ACC112 (cell line): Measurements from ENCODE around the gene WDR90.

Source experiments
- H2AFZ ChIP-seq: fragments of 200-600 bp; sonication (generic); one replicate; pipeline ENCODE4 v1.6.0; 2017; ENCODE audit warnings: antibody characterized with exemption, low read length; ENCODE audit not compliant: unreplicated experiment
- H3K27ac ChIP-seq: fragments of 200-600 bp; sonication (generic); 2 replicates; pipeline ENCODE4 v1.5.1; 2014; ENCODE audit warnings: low read depth, mild to moderate bottlenecking, antibody characterized with exemption, low read length, moderate library complexity
- H3K27me3 ChIP-seq: fragments of 200-600 bp; sonication (generic); 2 replicates; pipeline ENCODE4 v1.6.1; 2014; ENCODE audit warnings: mild to moderate bottlenecking, antibody characterized with exemption, low read length, moderate library complexity, mixed read lengths; ENCODE audit not compliant: insufficient read depth
- H3K36me3 ChIP-seq: fragments of 200-600 bp; sonication (generic); 2 replicates; pipeline ENCODE4 v1.6.1; 2016; ENCODE audit warnings: mild to moderate bottlenecking, antibody characterized with exemption, low read length, moderate library complexity, mixed read lengths; ENCODE audit not compliant: insufficient read depth
- H3K4me1 ChIP-seq: fragments of 200-600 bp; sonication (generic); one replicate; pipeline ENCODE4 v1.6.1; 2016; ENCODE audit warnings: low read length, mixed read lengths; ENCODE audit not compliant: insufficient read depth, unreplicated experiment, control insufficient read depth
- H3K4me3 ChIP-seq: fragments of 200-600 bp; sonication (generic); 2 replicates; pipeline ENCODE4 v1.5.1; 2014; ENCODE audit warnings: mild to moderate bottlenecking, low read depth, low read length
- H3K79me2 ChIP-seq: fragments of 200-600 bp; sonication (generic); one replicate; pipeline ENCODE4 v1.6.0; 2016; ENCODE audit warnings: low read length; ENCODE audit not compliant: control insufficient read depth, unreplicated experiment, insufficient read depth

WDR90 gene

DNA sequence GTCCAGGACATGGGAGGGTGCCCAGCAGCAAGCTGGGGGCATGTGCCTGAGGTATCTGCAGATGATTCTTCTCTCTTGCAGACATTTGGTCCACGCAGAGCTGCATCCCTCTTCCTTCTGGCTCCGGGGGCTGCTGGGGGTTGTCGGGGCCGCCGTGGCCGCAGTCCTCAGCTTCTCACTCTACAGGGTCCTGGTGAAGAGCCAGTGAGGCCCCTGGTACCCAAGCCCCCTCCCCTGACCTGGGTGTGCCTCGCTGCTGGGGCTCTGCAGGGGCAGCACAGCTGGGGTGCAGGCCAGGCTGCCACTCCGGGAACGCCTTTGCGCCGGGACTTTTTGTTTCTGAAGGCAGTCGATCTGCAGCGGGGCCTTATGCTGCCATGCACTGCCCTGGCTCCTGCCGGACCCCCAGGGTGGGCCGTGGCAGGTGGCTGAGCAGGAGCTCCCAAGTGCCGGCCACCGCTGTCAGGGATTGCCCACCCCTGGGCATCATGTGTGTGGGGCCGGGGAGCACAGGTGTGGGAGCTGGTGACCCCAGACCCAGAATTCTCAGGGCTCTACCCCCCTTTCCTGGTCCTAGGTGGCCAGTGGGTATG is 24.3 kb downstream of the WDR90 start:
- no peaks in the 10 kb centered on the region for H3K27me3 ChIP-seq
- no peak overlapping the region for H2AFZ ChIP-seq
- no peaks in the 10 kb centered on the region for H3K4me1 ChIP-seq
- H3K79me2 ChIP-seq = peaks cover 10% of the 10 kb centered on the region
- H3K36me3 ChIP-seq = peaks cover 17% of the 10 kb centered on the region; the same call in 1 of the 2 replicates
- H3K27ac ChIP-seq = no peak overlapping the region
- no peak overlapping the region for H3K4me3 ChIP-seq

DNA sequence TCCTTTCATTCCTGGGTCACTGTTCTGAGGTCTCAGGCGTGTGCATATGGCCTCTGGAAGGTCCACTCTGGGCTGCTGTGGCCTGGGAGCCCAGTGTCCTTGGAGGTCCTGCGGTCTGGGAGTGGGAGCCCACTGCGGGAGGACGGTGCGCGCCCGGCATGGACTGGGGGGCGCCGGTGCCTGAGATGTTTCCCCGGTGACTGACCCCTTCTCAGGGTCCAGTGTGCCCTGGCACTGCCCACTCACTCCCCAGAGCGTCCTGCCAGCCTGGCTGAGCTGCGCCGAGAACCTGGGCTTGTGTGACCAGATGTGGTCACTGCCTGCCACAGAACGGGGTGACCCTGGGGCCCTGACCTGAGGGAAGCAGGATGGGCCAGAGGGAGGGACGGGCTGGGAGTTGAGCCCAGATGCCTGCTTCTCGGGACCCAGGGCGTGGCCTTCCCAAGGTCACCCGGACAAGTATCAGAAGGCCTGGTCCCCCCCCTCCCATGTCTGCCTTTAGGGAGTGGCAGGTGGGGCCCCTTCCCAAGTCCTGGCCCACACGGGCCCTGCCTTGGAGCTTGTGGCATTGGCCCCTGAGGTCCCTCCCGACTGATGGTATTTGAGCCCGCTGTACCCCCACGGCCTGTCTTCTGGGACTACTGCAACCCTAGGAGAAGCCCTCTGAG is 25.2 kb downstream of the WDR90 start:
- peaks cover 17% of the 10 kb centered on the region; the same call in 1 of the 2 replicates for H3K36me3 ChIP-seq
- H3K27me3 ChIP-seq = no peaks in the 10 kb centered on the region
- H3K79me2 ChIP-seq = peaks cover 2% of the 10 kb centered on the region
- H3K4me1 ChIP-seq = no peaks in the 10 kb centered on the region
- no peak overlapping the region for H2AFZ ChIP-seq
- H3K27ac ChIP-seq = no peak overlapping the region
- H3K4me3 ChIP-seq = no peak overlapping the region

DNA sequence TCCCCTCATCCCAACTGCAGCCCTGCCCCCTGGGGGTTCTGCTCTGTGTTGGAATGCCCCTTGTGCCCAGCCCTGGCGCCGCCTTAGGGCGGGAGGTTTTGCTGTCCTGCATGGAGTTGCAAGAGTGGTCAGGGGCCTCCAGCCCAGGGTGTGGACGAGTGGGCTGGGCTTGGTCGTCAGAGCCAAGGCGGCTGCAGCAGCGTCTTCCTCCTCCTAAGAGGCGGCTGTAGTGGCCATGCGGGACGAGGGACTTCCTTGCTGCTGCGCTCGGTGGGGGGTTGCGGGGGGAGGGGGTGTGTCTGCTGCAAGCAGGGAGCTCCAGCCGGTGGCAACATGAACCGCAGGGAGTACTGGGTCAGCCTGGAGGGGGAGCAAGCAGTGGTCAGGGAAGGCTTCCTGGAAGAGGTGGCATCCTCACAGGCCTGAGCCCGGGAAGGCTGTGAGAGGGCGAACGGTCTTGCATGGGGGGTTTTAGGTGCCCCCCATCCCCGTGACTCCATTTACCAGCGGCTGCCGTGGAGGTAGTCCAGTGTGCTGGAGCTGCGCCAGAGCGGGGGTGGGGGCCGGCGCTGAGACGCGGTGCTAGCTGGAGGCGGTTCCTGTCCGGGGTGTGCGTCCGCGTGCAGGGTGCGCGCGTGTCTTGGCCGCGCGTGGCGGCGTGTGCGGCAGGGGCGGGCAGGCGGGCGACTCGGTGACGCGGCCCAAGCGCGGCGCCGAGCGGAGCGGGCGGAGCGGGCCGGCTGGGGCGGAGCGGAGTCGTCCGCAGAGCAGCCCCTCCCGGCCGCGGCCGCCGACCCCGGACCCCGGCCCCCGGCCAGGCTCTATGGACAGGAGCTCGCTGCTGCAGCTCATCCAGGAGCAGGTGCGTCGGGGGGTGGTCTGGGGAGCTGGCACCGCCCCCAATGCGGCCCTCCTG is 26.1 kb downstream of the WDR90 start, which contains the start of gene RHBDL1:
Gene RHBDL1, plus strand, starts transcription at position 704 of the 916 bp plus-strand sequence. Its CDS starts 120 bp downstream, at position 824.
- Histone ChIP-seq H3K27ac (no peak within 1 kb of the TSS), H3K4me3 (peak within 1 kb of the TSS; percentile 54; the same call in 1 of the 2 replicates), H3K36me3 (peaks cover 15% of the 10 kb centered on the region; the same call in 1 of the 2 replicates)

DNA sequence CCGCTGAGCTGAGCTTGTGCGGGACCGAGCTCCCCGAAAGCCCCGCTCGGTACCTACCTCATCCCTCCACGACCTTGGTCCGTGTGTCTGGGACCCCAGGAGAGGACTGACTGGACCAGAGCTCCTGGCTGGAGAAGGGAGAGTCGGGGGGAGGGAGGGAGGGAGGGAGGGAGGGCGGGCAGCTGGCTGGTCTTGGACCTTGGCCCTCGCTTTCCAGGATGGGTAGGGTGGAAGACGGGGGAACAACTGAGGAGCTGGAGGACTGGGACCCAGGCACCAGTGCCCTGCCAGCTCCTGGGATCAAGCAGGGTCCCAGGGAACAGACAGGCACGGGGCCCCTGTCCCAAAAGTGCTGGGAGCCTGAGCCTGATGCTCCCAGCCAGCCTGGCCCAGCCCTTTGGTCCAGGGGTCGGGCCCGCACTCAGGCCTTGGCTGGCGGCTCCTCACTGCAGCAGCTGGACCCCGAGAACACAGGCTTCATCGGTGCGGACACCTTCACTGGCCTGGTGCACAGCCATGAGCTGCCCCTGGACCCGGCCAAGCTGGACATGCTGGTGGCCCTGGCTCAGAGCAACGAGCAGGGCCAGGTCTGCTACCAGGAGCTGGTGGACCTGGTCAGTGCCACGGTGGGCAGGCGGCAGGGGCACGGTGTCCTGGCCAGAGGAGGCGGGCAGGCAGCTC is 26.9 kb downstream of the WDR90 start:
- H3K27ac ChIP-seq = no peak overlapping the region
- peaks cover 7% of the 10 kb centered on the region for H3K79me2 ChIP-seq
- no peaks in the 10 kb centered on the region for H3K4me1 ChIP-seq
- H3K36me3 ChIP-seq = peaks cover 11% of the 10 kb centered on the region; the same call in 1 of the 2 replicates
- H3K4me3 ChIP-seq = no peak overlapping the region
- no peaks in the 10 kb centered on the region for H3K27me3 ChIP-seq
- H2AFZ ChIP-seq = no peak overlapping the region

More for the DNA sequence above, 26.1 kb downstream of the WDR90 start, which contains the start of gene RHBDL1:
- no peak within 1 kb of the TSS for H2AFZ ChIP-seq
- H3K27me3 ChIP-seq = no peaks in the 10 kb centered on the region
- H3K4me1 ChIP-seq = no peaks in the 10 kb centered on the region
- no peaks in the 10 kb centered on the region for H3K79me2 ChIP-seq

DNA sequence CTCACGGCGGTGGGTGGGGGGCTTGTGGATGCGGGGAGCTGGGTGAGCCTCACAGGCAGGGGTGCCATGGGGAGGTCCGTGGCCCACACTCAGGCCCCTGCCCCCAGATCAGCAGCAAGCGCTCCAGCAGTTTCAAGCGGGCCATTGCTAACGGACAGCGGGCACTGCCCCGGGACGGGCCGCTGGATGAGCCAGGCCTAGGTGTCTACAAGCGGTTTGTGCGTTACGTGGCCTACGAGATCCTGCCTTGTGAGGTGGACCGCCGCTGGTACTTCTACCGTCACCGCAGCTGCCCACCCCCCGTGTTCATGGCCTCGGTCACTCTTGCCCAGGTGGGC is 27.4 kb downstream of the WDR90 start:
- Histone ChIP-seq H3K27me3 (no peaks in the 10 kb centered on the region), H3K27ac (no peak overlapping the region), H3K79me2 (peaks cover 12% of the 10 kb centered on the region), H2AFZ (no peak overlapping the region), H3K4me1 (peaks cover 5% of the 10 kb centered on the region), H3K4me3 (no peak overlapping the region), H3K36me3 (peaks cover 7% of the 10 kb centered on the region; the same call in 1 of the 2 replicates)

DNA sequence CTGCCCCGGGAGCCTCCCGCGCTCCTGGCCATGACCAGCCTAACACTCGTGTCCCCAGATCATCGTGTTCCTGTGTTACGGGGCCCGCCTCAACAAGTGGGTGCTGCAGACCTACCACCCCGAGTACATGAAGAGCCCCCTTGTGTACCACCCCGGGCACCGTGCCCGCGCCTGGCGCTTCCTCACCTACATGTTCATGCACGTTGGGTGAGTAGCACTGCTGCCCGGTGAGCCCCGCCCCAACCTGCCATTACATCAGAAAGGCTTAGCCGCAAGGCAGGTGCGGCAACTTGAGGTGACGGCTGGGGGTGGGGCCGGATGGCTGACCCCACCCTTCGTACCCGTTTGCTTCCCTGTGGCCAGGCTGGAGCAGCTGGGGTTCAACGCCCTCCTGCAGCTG is 27.7 kb downstream of the WDR90 start:
- peaks cover 8% of the 10 kb centered on the region for H3K4me1 ChIP-seq
- no peak overlapping the region for H3K4me3 ChIP-seq

DNA sequence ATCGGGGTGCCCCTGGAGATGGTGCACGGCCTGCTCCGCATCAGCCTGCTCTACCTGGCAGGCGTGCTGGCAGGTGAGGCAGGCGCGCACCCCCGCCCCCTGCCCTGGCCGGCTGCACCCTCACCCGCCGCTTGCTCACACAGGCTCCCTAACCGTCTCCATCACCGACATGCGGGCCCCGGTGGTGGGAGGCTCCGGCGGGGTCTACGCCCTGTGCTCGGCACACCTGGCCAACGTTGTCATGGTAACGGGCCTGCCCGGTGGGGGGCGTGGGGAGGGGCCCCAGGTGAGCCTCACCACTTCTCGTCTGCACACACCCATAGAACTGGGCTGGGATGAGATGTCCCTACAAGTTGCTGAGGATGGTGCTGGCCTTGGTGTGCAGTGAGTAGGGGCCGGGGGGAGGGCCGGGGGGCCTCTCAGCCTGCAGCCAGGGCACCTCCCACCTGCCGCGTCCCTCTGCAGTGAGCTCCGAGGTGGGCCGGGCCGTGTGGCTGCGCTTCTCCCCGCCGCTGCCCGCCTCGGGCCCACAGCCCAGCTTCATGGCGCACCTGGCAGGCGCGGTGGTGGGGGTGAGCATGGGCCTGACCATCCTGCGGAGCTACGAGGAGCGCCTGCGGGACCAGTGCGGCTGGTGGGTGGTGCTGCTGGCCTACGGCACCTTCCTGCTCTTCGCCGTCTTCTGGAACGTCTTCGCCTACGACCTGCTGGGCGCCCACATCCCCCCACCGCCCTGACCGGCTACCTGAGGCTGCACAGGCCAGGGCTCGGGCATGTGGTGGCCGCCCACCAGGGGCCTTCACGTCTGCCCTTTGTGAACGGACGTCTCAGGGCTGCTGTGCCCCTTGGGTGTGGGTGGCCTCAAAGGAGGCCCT is 28.4 kb downstream of the WDR90 start:
- Histone ChIP-seq H3K79me2 (peaks cover 22% of the 10 kb centered on the region), H3K4me3 (no peak overlapping the region), H2AFZ (no peak overlapping the region), H3K27me3 (no peaks in the 10 kb centered on the region), H3K4me1 (peaks cover 14% of the 10 kb centered on the region), H3K27ac (no peak overlapping the region), H3K36me3 (peaks cover 9% of the 10 kb centered on the region; the same call in 1 of the 2 replicates)

More for the DNA sequence above, 27.7 kb downstream of the WDR90 start:
- no peak overlapping the region for H2AFZ ChIP-seq
- no peak overlapping the region for H3K27ac ChIP-seq
- H3K36me3 ChIP-seq = peaks cover 10% of the 10 kb centered on the region; the same call in 1 of the 2 replicates
- peaks cover 16% of the 10 kb centered on the region for H3K79me2 ChIP-seq
- no peaks in the 10 kb centered on the region for H3K27me3 ChIP-seq

DNA sequence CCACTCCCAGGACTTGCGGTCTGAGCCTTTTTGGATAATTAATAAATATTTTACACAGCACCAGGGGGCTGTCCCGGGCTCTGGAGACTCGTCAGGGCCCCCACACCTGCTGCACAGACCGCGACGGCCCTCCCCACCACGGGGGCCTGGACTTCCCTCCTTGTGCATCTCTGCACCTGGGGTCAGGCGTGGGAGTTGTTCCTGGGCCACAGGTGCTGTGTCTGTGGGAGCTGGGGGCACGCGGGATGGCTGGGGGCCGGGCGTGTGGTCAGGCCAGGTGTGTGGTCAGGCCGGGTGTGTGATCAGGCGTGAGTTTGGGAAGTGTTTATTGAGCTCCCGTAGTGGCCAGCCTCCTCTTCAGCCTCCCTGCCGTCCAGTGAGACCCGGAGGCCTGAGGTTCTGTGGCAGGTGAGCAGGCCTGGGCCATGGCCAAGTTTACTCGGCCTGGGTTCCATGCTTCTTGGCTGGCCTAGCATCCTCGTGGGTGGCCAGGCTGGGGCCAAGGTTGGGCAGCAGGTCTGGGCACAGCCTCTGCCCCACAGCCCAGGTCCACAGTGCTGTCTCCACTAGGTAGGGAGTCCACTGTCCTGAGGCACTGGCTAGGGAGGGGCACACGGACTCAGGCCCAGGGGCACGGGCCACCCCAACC is 29.2 kb downstream of the WDR90 start:
- H3K79me2 ChIP-seq = peaks cover 30% of the 10 kb centered on the region
- peaks cover 20% of the 10 kb centered on the region for H3K4me1 ChIP-seq
- no peaks in the 10 kb centered on the region for H3K27me3 ChIP-seq
- H2AFZ ChIP-seq = no peak overlapping the region
- H3K27ac ChIP-seq = no peak overlapping the region
- H3K4me3 ChIP-seq = no peak overlapping the region
- peaks cover 16% of the 10 kb centered on the region; the same call in 1 of the 2 replicates for H3K36me3 ChIP-seq
